Measurements from ENCODE around the gene COL11A1. TPM values are rescaled to one million over a fixed set of nuclear protein-coding genes. Genes with fewer than 3 reads are reported as not detected.

Gene COL11A1
- total and polyA plus RNA-seq, 2 of the 13 experiments (the other 11 are each of a cell fraction or from before 2014, with no cell fraction given) = not detected

- H3K9me3 ChIP-seq (ENCODE audit: low read length) = peaks cover 57% of the 10 kb centered on the region
- H3K4me1 ChIP-seq (ENCODE audit: insufficient read depth, low read length) = no peaks in the 10 kb centered on the region
- POLR2A ChIA-PET = no interaction called here
- no peak overlapping the region for H3K9ac ChIP-seq (ENCODE audit: insufficient read depth, low read depth, low read length)
- CTCF ChIA-PET (ENCODE audit: low intra/inter-chr PET ratio, low total read pairs) = no interaction called here
- FAIRE-seq = no peak
- H3K27ac ChIP-seq (ENCODE audit: extremely low read length, insufficient read depth, low read length) = no peak overlapping the region
- no peaks in the 10 kb centered on the region for H4K20me1 ChIP-seq (ENCODE audit: insufficient read depth, low read length)
- no peak overlapping the region for H3K4me3 ChIP-seq (replicated peaks in 1 of 3; ENCODE audit: insufficient read depth in 1 of 3, low read depth in 2 of 3, low read length in 3 of 3)
- no peak for DNase-seq (ENCODE audit: low spot score)
- WGBS (ENCODE audit: low lambda C conversion rate) = 17% methylated on average over 4 of the region's 4 CpGs
- no peaks in the 10 kb centered on the region for H3K79me2 ChIP-seq (ENCODE audit: insufficient read depth, low read length)
- in situ Hi-C loops (cut with HindIII; ENCODE audit: extremely low pct_ligation_motif_present, low pct_unique_long_range_greater_than_20kb) = no loop called here
- intact Hi-C loops (cut with micrococcal nuclease; ENCODE audit: unreplicated experiment) = no loop called here
- BruUV-seq (replicated peaks) = no TSS peak
- no peaks in the 10 kb centered on the region; a peak in 1 of 5 replicates for H3K27me3 ChIP-seq (ENCODE audit: control insufficient read depth in 1 of 2, insufficient read depth in 2 of 2, low read length in 2 of 2)
- H2AFZ ChIP-seq (ENCODE audit: low read length) = no peak overlapping the region
- H3K4me2 ChIP-seq (ENCODE audit: low read depth, low read length) = no peak overlapping the region
- no peak for ATAC-seq
- H3K36me3 ChIP-seq (replicated peaks in 1 of 2; ENCODE audit: control insufficient read depth in 1 of 2, insufficient read depth in 2 of 2, low read length in 2 of 2) = no peaks in the 10 kb centered on the region
- TF ChIP-seq XRCC5 (optimal IDR thresholded peaks at IDR 0.05; ENCODE audit: low read length) (no peak), ZNF782 (CRISPR knock-in tag; IDR thresholded peaks at IDR 0.05; ENCODE audit: borderline replicate concordance) (no peak), AHDC1 (CRISPR knock-in tag; IDR thresholded peaks at IDR 0.05; ENCODE audit: borderline replicate concordance) (no peak), POGK (CRISPR knock-in tag; conservative IDR thresholded peaks at IDR 0.05) (no peak), AGO2 (optimal IDR thresholded peaks at IDR 0.05; ENCODE audit: low read depth, low read length) (no peak), SKIL (CRISPR knock-in tag; IDR thresholded peaks at IDR 0.05; ENCODE audit: borderline replicate concordance) (no peak), RERE (CRISPR knock-in tag; IDR thresholded peaks at IDR 0.05; ENCODE audit: low read depth) (no peak)
Observed at GRCh38 chr1:102838016-102838415, 270.3 kb downstream of the COL11A1 start.
